ENCODE results near the gene PPARA. TPM values are rescaled to one million over a fixed set of nuclear protein-coding genes. Genes with fewer than 3 reads are reported as not detected.

Gene PPARA
- total RNA-seq, 1 experiment from 2014 or later: 14.5 TPM

DNA sequence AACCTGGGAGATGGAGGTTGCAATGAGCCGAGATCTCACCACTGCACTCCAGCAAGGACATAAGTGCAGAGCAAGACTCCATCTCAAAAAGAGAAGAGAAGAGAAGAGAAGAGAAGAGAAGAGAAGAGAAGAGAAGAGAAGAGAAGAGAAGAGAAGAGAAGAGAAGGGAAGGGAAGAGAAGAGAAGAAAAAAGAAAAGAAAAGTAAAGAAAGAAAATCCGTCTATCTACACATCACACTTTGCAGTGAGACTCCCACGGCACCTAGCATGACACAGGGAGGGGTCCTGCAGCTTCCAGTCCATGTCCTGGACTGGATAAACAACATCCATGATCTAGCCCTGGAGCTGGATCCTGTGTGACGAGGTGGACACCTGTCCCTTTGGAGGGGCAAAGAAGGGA is 4.0 kb upstream of the PPARA start:
- RAD21 ChIA-PET (ENCODE audit: low non-redundant PET in 1 of 2, low total read pairs in 2 of 2, uncharacterized antibody in 2 of 2, unreplicated experiment in 2 of 2): no interaction called here
- TF ChIP-seq FOSL1 (IDR thresholded peaks at IDR 0.05; ENCODE audit: low read depth) (no peak), RAD21 (IDR thresholded peaks at IDR 0.05; ENCODE audit: low read depth) (no peak), TCF7L2 (IDR thresholded peaks at IDR 0.05; ENCODE audit: borderline replicate concordance, extremely low read depth, insufficient read depth, insufficient read length) (no peak), SRF (IDR thresholded peaks at IDR 0.05; ENCODE audit: low read depth) (no peak), EZH2phosphoT487 (IDR thresholded peaks at IDR 0.05; ENCODE audit: borderline replicate concordance) (no peak)
- TF ChIP-seq, protein P1, sequence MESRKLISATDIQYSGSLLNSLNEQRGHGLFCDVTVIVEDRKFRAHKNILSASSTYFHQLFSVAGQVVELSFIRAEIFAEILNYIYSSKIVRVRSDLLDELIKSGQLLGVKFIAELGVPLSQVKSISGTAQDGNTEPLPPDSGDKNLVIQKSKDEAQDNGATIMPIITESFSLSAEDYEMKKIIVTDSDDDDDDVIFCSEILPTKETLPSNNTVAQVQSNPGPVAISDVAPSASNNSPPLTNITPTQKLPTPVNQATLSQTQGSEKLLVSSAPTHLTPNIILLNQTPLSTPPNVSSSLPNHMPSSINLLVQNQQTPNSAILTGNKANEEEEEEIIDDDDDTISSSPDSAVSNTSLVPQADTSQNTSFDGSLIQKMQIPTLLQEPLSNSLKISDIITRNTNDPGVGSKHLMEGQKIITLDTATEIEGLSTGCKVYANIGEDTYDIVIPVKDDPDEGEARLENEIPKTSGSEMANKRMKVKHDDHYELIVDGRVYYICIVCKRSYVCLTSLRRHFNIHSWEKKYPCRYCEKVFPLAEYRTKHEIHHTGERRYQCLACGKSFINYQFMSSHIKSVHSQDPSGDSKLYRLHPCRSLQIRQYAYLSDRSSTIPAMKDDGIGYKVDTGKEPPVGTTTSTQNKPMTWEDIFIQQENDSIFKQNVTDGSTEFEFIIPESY (IDR thresholded peaks at IDR 0.05; ENCODE audit: extremely low read depth, insufficient replicate concordance, low read length): no peak
- BruUV-seq (replicated peaks): no TSS peak
- no peak overlapping the region for H3K9ac ChIP-seq (ENCODE audit: low read length)
- no peak for DNase-seq (ENCODE audit: low read depth, low spot score)
- CTCF ChIA-PET: no interaction called here
- no peaks in the 10 kb centered on the region for H3K27me3 ChIP-seq (ENCODE audit: insufficient read depth, low read length)
- no peak overlapping the region for H2AFZ ChIP-seq (ENCODE audit: low read depth, low read length, poor library complexity, severe bottlenecking)
- H3K4me2 ChIP-seq (ENCODE audit: low read length): no peak overlapping the region
- POLR2A ChIA-PET: no interaction called here
- H3K4me3 ChIP-seq (replicated peaks in 1 of 2; ENCODE audit: low read depth in 1 of 2, low read length in 2 of 2): no peak overlapping the region
- H3K9me3 ChIP-seq (ENCODE audit: control insufficient read depth in 1 of 2, insufficient read depth in 1 of 2, low read depth in 1 of 2, low read length in 2 of 2): no peaks in the 10 kb centered on the region
- no peak overlapping the region for H3K27ac ChIP-seq (ENCODE audit: low read depth, low read length)
- ATAC-seq: no peak
- no peaks in the 10 kb centered on the region for H3K79me2 ChIP-seq (ENCODE audit: insufficient read depth, low read length)
- H4K20me1 ChIP-seq (ENCODE audit: insufficient read depth): no peaks in the 10 kb centered on the region
- H3K4me1 ChIP-seq (ENCODE audit: control insufficient read depth in 1 of 2, insufficient read depth in 2 of 2, low read length in 2 of 2): peaks cover 4 to 17% of the 10 kb centered on the region in 2 experiments; a peak in 3 of 4 replicates
- no peaks in the 10 kb centered on the region for H3K9me2 ChIP-seq (ENCODE audit: insufficient read depth)
- H3K36me3 ChIP-seq (ENCODE audit: control insufficient read depth in 1 of 2, insufficient read depth in 2 of 2, low read length in 2 of 2): no peaks in the 10 kb centered on the region
- intact Hi-C loops (cut with micrococcal nuclease): no loop called here

DNA sequence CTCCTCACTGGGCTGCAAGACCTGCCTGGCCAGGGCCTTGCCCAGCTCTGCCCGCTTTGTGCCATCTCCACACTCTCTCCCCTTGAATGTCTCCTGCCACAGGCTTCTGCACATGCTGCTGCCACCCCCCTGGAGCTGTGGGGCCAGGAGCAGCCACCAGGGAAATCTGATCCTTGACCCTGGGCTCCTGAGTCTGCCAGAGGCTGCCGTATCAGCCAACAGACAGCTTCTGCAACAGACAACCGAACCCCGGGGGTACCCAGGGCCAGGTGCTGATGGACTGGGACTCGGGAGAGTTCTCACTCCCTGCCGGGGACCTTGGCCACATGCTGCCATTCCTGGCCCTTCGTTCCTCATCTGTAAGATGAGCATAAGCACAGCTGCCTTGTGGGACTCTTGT is 3.3 kb upstream of the PPARA start:
- no peak overlapping the region for H3K4me3 ChIP-seq (replicated peaks in 1 of 2; ENCODE audit: low read depth in 1 of 2, low read length in 2 of 2)
- CTCF ChIA-PET: no interaction called here
- no peaks in the 10 kb centered on the region for H3K27me3 ChIP-seq (ENCODE audit: insufficient read depth, low read length)
- H3K9me3 ChIP-seq (ENCODE audit: control insufficient read depth in 1 of 2, insufficient read depth in 1 of 2, low read depth in 1 of 2, low read length in 2 of 2): no peaks in the 10 kb centered on the region
- H2AFZ ChIP-seq (ENCODE audit: low read depth, low read length, poor library complexity, severe bottlenecking): no peak overlapping the region
- H3K27ac ChIP-seq (ENCODE audit: low read depth, low read length): no peak overlapping the region
- peaks cover 7 to 20% of the 10 kb centered on the region in 2 experiments; a peak in 3 of 4 replicates for H3K4me1 ChIP-seq (ENCODE audit: control insufficient read depth in 1 of 2, insufficient read depth in 2 of 2, low read length in 2 of 2)
- POLR2A ChIA-PET: no interaction called here
- no peak overlapping the region for H3K9ac ChIP-seq (ENCODE audit: low read length)
- no peaks in the 10 kb centered on the region for H3K79me2 ChIP-seq (ENCODE audit: insufficient read depth, low read length)
- DNase-seq (ENCODE audit: low read depth, low spot score) (no peak), ATAC-seq (no peak)
- no peak overlapping the region for H3K4me2 ChIP-seq (ENCODE audit: low read length)
- RAD21 ChIA-PET (ENCODE audit: low non-redundant PET in 1 of 2, low total read pairs in 2 of 2, uncharacterized antibody in 2 of 2, unreplicated experiment in 2 of 2): no interaction called here
- H3K36me3 ChIP-seq (ENCODE audit: control insufficient read depth in 1 of 2, insufficient read depth in 2 of 2, low read length in 2 of 2): no peaks in the 10 kb centered on the region
- H3K9me2 ChIP-seq (ENCODE audit: insufficient read depth): no peaks in the 10 kb centered on the region
- no TSS peak for BruUV-seq (replicated peaks)
- H4K20me1 ChIP-seq (ENCODE audit: insufficient read depth): no peaks in the 10 kb centered on the region
- intact Hi-C loops (cut with micrococcal nuclease): no loop called here
- TF ChIP-seq FOSL1 (IDR thresholded peaks at IDR 0.05; ENCODE audit: low read depth): no peak
- no peak for TF ChIP-seq ELF1 (IDR thresholded peaks at IDR 0.05; ENCODE audit: borderline replicate concordance, low read depth)
- TF ChIP-seq, protein P2, sequence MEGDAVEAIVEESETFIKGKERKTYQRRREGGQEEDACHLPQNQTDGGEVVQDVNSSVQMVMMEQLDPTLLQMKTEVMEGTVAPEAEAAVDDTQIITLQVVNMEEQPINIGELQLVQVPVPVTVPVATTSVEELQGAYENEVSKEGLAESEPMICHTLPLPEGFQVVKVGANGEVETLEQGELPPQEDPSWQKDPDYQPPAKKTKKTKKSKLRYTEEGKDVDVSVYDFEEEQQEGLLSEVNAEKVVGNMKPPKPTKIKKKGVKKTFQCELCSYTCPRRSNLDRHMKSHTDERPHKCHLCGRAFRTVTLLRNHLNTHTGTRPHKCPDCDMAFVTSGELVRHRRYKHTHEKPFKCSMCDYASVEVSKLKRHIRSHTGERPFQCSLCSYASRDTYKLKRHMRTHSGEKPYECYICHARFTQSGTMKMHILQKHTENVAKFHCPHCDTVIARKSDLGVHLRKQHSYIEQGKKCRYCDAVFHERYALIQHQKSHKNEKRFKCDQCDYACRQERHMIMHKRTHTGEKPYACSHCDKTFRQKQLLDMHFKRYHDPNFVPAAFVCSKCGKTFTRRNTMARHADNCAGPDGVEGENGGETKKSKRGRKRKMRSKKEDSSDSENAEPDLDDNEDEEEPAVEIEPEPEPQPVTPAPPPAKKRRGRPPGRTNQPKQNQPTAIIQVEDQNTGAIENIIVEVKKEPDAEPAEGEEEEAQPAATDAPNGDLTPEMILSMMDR (IDR thresholded peaks at IDR 0.05 in 2 of 3, conservative IDR thresholded peaks at IDR 0.05 in 1 of 3; ENCODE audit: borderline replicate concordance in 1 of 3, insufficient read depth in 1 of 3, low read depth in 2 of 3, low read length in 2 of 3): no peak
- TF ChIP-seq EGR1 (IDR thresholded peaks at IDR 0.05; ENCODE audit: low read depth): no peak
- TF ChIP-seq, protein P1 (IDR thresholded peaks at IDR 0.05; ENCODE audit: extremely low read depth, insufficient replicate concordance, low read length): no peak
- no peak for TF ChIP-seq RAD21 (IDR thresholded peaks at IDR 0.05; ENCODE audit: low read depth)
- TF ChIP-seq TCF7L2 (IDR thresholded peaks at IDR 0.05; ENCODE audit: borderline replicate concordance, extremely low read depth, insufficient read depth, insufficient read length): no peak
- no peak for TF ChIP-seq SIN3A (IDR thresholded peaks at IDR 0.05; ENCODE audit: low read depth)
- no peak for TF ChIP-seq EZH2phosphoT487 (IDR thresholded peaks at IDR 0.05; ENCODE audit: borderline replicate concordance)
- no peak for TF ChIP-seq POLR2A (IDR thresholded peaks at IDR 0.05; ENCODE audit: borderline replicate concordance, extremely low read depth, insufficient read depth, insufficient read length)
- TF ChIP-seq ZFX (IDR thresholded peaks at IDR 0.05): no peak
- TF ChIP-seq SRF (IDR thresholded peaks at IDR 0.05; ENCODE audit: low read depth): no peak
- TF ChIP-seq, protein P3, sequence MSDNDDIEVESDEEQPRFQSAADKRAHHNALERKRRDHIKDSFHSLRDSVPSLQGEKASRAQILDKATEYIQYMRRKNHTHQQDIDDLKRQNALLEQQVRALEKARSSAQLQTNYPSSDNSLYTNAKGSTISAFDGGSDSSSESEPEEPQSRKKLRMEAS (IDR thresholded peaks at IDR 0.05): no peak
- TF ChIP-seq ZNF274 (IDR thresholded peaks at IDR 0.05; ENCODE audit: low read depth, low read length): no peak
